GM12892 (cell line): ENCODE results near the gene LMNA.
"Not testable (repeated sequence)": the region's sequence is repeated elsewhere in the genome, so short reads cannot be mapped to it uniquely, and the experiment has no call there.

Source experiments
- POLR2A ChIP-seq: IDR thresholded peaks from 2 replicates; pipeline ENCODE4 v1.6.1; 2011; ENCODE audit warnings: low read depth, low read length, control low read depth
- POLR2AphosphoS5 ChIP-seq: IDR thresholded peaks from 2 replicates; pipeline ENCODE4 v1.6.1; 2011; ENCODE audit warnings: low read depth, low read length, control low read depth
- TAF1 ChIP-seq: IDR thresholded peaks from 2 replicates; pipeline ENCODE4 v1.6.1; 2011; ENCODE audit warnings: low read depth, mild to moderate bottlenecking, control low read depth, low read length, borderline replicate concordance

DNA sequence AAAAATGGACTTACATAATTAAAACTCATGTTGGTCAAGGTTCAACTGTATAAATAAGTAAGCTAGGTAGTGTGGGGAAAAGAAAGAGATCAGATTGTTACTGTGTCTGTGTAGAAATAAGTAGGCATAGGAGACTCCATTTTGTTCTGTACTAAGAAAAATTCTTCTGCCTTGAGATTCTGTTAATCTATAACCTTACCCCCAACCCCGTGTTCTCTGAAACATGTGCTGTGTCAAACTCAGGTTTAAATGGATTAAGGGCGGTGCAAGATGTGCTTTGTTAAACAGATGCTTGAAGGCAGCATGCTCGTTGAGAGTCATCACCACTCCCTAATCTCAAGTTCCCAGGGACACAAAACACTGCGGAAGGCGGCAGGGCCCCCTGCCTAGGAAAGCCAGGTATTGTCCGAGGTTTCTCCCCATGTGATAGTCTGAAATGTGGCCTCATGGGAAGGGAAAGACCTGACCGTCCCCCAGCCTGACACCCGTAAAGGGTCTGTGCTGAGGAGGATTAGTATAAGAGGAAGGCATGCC lies 66.9 kb downstream of the LMNA start:
- TF ChIP-seq POLR2A, POLR2AphosphoS5, TAF1: not testable (repeated sequence)
